NCI-H82 treated with DMSO at 0.1 percent for 48 hours (cell line): ENCODE data around the gene NEB.
A peak's percentile ranks its signal among the peaks of the same experiment; 100 is the strongest.

Experiments
- DNase-seq: peaks from one replicate; lab custom pipeline; 2025; ENCODE audit not compliant: unreplicated experiment; lab: John Stamatoyannopoulos, UW

The NEB gene, protein sequence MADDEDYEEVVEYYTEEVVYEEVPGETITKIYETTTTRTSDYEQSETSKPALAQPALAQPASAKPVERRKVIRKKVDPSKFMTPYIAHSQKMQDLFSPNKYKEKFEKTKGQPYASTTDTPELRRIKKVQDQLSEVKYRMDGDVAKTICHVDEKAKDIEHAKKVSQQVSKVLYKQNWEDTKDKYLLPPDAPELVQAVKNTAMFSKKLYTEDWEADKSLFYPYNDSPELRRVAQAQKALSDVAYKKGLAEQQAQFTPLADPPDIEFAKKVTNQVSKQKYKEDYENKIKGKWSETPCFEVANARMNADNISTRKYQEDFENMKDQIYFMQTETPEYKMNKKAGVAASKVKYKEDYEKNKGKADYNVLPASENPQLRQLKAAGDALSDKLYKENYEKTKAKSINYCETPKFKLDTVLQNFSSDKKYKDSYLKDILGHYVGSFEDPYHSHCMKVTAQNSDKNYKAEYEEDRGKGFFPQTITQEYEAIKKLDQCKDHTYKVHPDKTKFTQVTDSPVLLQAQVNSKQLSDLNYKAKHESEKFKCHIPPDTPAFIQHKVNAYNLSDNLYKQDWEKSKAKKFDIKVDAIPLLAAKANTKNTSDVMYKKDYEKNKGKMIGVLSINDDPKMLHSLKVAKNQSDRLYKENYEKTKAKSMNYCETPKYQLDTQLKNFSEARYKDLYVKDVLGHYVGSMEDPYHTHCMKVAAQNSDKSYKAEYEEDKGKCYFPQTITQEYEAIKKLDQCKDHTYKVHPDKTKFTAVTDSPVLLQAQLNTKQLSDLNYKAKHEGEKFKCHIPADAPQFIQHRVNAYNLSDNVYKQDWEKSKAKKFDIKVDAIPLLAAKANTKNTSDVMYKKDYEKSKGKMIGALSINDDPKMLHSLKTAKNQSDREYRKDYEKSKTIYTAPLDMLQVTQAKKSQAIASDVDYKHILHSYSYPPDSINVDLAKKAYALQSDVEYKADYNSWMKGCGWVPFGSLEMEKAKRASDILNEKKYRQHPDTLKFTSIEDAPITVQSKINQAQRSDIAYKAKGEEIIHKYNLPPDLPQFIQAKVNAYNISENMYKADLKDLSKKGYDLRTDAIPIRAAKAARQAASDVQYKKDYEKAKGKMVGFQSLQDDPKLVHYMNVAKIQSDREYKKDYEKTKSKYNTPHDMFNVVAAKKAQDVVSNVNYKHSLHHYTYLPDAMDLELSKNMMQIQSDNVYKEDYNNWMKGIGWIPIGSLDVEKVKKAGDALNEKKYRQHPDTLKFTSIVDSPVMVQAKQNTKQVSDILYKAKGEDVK (N-terminal part only)

DNA sequence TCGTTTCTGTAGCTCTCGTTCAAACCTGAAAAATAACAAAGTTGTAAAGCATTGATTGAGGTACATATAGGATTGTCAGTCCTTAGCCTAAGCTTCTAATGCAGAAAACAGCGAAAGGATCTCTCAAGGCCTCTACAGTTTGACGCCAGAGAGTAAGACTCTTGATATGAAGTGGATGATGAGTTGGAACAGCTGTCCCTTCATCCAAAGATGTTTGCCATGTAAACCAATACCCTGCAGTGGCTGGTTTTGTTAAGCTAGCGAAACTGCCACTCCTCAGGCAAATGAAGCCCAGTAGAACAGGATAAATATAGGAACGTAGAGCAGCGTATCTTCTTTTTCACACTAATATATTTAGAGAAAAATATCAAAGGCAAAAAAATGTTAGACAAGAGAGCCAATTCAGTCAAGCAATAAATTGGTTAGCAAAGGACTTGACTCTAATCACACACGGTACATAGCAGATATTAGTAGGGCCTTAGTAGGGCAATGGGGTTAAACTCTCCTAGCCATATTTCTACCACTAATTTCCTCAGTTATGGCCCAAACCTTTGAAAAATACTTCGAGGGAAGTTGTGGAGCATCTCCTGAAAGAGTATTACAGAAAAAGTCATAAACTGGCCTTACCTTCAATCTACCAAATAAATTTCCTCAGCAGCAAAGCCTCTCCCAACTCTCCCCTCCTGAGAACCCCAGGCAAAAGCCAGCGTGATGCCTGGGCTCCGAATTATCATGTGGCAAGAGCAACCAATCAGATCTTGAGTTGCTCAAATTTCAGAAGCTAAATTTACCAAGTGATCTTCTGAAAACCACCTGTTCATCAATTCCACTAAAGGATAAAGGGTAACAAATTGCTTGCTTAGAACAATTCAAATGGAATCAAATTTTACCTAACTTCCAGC is at the start of gene NEB:
Gene NEB, minus strand, starts transcription at position 706 of the 902 bp plus-strand sequence. CDS start 1,320 bp downstream, outside the sequence.
- DNase-seq: no peak

DNA sequence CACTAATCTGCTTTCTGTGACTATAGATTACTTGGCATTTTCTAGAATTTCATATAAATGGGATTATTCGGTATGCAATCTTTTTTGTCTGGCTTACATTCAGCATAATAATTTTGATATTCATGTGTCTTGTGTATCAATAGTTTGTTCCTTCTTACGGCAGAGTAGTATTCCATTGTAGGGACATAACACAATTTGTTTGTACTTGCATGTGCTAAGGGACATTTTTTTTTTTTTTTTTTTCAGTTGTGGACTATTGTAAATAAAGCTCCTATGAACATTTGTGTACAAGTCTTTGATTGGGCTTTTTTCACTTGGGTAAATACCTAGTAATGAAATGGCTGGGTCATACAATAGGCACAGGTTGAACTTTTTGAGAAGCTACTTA is 48.9 kb upstream of the NEB start:
- no peak for DNase-seq

DNA sequence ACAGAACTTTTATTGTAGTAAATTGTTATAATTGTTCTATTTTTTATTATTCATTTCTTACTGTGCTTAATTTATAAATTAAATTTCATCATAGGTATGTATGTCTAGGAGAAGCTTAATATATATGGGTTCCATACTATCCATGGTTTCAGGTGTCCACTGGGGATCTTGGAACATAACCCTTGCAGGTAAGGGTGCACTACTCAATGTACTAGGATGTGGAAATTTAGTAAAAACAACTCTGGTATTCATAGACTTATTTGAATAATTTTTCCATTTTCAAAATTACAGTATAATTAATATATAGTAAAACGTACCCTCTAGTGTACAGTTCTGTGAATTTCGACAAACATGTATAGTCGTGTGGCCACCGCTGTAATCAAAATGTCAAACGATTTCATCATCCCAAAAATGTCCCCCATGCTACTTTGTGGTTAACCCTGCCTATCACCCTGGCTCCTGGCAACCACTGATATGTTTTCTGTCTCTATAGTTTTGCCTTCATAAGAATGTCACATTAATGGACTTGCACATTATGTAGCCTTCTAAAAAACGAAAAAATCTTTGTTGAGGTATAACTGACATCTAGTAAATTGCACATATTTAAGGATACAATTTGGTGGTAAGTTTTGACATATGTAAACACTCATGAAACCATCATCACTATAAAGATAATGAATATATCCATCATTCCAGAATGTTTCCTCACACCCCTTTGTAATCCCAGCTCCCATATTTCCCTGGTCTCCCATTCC is 48.3 kb upstream of the NEB start:
- no peak for DNase-seq

DNA sequence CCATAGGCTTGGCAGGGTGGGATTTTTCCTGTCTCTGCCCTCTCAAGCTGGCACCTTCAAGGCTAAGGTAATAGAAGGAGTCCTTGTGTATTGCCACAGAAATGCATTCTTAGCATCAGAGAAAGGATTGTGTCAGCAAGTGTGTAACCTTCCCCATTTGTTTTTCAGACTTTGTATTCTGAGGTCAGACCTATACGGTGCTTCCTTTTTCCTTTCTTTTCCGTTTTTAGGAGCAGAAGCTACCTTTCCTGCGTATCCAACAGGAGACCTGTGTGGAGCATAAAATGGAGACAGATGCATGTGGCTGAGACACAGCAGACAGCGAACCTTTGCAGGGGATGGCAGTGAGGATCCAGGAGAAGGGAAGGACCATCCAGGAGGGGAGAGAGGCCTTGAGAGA is 47.4 kb upstream of the NEB start:
- DNase-seq: no peak

DNA sequence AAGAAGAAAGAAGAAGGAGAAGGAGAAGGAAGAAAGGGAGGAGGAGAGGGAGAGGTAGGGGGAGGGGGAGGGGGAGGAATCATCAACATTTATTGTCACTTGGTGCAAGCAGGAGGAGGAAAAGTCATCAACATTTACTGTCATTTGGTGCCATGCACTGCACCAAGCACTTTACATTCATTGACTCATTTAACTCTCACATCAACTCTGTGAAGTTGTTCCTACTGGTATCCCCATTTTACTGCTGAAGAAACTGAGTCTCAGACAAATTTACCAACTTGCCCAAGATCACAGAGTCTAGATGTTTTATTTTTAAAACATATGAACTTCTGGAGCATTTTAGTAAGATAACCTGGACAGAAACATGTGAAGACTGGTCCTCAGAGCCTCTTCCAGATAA is 46.7 kb upstream of the NEB start:
- no peak for DNase-seq

DNA sequence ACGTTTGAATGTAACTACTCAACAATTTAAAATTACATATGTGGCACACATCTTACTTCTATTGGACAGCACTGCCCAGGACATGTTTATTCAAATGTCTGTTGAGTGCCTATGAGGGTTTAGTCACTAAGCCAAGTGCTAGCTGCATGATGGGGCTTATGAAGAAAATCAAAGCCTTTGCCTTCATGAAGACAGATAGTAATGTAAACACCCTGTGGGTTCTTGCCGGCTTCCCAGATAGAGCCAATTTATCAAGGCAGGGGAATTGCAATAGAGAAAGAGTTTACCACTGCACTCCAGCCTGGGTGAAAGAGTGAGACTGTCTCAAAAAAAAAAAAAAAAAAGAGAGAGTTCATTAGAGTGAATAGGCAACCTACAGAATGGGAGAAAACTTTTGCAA is 43.7 kb upstream of the NEB start:
- DNase-seq: no peak

DNA sequence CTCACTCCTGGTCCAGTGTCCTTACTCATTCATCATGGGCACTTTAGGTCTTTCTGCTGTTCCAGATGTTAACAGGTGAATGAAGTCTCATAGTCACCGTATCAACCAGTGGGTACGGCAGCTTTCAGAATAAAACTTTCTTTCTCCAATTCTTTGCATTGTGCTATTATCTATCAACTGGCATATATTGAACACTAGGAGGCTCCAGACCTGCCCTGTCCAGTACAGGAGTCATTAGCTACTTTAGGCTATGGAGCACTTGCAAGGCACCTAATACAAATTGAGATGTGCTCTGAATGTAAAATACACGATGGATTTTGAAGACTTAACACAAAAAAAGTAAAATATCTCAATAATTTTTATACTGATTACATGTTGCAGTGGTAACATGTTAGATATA is 43.2 kb upstream of the NEB start:
- peak; percentile 21 for DNase-seq

DNA sequence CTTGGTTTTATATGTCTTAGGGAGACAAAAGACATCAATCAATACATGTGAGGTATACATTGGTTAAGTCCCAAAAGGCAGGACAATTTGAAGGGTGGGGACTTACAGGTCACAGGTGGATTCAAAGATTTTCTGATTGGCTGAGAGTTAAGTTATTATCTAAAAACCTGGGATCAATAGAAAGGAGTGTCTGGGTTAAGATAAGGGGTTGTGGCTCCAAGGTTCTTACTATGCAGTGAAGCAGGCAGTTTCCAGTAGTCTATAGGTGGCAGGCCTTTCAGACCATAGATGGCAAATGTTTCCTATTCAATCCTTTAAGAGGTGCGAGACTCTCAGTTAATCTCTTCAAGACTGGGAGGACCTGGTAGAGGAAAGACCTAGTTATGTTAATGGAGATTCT is 42.1 kb upstream of the NEB start:
- no peak for DNase-seq

DNA sequence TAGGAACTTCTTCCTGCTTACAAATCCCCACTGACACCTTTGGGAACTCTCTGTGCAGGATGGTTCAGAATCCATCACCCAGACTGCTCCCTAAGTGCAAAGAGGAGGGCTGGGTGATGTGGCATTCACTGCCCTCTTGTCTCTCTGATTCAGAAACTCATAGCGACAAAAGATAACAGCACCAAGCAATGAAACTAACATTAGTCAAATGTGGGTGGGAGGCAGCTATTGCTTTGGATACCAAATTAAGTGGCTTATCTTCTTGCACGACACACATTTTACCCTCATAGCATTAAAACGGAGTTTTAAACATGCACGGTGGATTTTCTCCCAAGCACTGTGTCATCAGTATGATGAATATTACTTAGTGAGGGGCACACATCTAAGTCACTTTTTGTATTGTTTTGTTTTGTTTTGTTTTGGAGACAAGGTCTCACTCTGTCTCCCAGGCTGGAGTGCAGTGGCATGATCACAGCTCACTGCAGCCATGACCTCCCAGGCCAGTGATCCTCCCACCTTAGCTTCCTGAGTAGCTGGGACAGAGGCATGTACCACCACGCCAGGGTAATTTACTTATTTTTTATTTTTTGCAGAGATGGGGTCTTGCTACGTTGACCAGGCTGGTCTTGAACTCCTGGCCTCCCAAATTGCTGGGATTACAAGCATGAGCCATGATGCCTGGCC is 40.9 kb upstream of the NEB start:
- no peak for DNase-seq

DNA sequence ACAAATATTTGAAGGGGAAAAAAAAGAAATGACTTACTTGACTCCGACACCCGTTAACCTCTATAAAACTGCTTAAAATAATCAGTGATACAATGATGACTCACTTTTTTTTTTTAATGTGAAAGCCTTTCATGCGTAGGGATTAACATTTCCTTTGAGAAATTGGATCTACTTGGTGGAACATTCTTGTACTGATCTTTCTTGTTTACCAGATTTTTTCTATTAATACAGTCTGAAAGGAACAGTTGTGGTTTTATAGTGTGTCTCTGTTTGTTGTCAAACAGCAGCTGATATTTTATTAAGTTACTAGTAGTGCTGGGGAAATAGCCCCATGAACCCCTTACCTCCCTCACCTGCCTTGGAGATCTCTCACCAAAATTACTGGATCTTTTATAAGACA is 40.2 kb upstream of the NEB start:
- no peak for DNase-seq

DNA sequence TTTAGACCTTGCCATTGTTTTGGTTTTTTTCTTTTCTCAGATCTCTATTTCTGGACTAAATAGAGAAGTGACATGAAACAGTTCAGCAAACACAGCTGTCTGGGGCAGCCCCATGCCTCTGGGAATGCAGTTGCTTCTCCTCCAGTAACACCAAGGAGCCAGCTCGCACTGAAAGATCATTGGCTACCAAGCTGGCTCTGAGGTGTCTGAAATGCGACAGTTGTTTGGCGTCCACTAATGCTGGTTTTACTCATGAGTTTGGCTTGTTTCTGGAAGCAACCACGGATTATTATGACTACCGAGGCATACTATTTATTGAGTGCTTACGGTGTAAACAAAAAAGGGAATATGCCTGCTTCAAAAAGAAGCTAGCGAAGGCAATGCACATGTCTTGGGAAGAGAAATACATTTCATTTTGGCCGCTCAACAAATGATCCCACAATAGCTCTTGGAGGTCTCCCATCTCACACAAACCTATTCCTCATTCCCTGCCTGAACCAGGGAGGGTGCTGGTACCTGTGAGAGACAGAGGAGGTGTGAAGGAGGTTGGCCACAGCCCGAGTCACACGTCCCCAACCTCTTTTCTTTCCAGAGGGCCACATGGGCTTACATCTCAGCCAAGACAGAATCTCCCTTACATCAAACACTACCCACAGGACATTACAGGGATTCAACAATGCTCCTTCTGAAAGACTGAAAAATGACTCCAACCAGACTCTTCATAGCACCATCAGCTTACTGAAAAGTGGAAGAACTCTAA is 37.5 kb upstream of the NEB start:
- DNase-seq: no peak

DNA sequence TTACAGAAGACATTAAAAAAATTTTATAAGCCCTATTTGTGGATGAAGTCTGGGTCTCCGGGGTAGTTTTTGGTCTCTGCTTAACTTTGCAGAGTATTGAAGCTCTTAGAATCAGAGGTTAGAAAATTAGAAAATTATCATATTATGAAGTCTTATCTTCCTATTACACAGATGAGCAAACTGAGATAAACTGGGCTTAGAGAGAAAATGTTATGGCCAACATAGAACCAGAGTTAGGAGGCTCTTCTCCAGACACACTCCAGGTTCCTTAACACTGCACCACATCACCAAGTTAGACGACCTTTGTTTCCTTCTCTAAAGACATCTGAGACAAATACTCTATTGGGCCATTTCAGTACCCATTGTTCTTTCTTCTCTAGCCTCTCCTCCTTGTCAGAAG is 36.7 kb upstream of the NEB start:
- no peak for DNase-seq

DNA sequence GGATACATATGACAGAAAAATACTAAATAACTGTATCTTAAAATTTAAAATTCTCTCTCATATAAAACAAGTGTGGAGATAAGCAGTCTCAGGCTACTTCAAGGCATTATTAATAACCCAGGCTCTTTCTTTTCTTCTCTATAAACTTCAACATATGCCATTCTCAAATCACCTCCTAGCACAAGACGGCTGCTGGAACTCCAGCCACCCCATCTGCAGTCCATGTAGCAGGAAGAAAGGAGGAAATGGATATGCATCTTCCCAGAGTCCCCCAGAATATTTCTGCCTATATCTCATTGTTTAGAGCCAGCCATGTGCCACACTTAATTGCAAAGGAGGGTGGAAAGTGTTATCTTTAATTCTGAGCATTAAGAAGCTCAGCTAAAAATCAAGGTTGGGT is 35.3 kb upstream of the NEB start:
- no peak for DNase-seq

DNA sequence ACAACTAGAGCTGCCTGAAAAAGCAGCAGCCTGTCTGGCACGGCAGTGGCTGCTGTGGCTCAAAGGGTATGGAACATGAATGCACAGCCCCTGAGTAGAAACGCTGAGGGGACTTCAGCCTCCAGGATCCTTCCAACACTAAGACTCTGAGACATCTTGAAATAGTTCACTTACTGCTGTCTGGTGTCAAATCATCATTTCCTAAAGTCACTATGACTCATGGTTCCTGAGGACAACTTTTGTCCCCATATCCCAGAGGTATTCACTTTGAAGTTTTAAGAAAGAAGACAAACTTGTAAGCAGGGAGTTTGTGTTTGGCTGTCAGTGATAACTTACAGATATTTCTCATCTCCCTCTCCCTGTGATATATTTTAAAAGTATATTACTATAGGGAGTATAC is 33.3 kb upstream of the NEB start:
- no peak for DNase-seq

DNA sequence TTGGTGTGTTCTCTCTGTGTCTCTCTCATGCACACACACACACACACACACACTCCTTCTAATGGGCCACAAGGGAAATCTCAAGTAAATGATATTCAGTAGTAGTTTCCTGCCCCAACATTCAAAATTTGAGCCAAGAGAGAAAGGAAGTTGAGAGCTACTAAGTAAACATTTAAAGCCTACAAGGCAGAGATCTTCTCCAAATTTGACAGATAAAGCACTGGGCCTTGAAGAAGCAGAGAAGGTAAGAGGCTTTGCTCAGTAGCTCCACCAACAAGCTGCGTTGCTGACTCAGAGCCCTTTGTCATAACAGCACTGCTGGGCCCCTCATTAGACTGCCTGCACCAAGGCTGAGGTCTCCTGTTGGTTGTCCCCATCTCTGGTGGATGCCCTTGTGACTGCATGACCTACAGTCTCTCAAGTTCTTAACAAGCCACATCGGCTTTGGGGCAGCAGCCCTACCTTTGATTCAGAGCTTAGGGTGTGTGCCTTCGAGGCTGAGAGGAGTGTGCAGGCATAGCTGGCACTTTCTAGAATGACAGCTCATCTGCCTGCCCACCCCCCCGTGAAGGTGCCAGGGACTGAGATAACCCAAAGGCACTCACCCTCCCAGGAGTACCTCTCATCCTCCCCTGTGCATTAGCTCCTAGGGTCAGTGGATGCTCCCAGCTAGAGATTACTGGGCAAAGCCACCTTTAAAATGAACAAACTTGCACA is 32.3 kb upstream of the NEB start:
- DNase-seq: no peak

DNA sequence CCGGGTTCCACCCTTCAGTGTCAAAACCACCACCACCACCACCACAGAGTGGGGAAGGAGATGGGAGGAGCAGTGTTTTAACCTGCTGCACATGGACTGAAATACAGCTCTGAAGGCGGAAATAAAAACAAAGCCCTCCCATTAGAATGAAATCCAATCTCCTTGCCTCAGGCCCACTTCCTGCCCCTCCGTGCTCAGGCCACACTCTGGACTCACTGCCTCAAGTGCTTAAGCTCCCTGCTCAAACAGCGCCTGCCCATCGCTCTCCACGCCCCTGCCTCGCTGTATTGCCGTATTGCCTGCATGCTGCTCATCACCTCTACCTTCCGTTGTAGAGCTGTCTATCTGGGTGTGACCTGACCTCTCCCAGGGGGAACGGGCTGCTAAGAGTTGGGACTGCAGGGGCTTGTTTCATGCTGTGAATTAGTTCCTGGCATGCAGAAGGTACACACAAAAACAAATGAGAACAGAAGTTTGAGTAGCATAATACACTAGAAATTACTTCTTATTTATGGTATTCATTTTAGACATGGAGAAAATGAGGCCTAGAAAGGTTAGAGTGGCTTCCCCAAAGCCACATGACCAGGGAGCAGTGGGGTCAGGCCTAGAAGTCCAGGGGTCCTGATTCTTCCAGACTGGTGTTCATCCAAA is 31.6 kb upstream of the NEB start:
- no peak for DNase-seq

DNA sequence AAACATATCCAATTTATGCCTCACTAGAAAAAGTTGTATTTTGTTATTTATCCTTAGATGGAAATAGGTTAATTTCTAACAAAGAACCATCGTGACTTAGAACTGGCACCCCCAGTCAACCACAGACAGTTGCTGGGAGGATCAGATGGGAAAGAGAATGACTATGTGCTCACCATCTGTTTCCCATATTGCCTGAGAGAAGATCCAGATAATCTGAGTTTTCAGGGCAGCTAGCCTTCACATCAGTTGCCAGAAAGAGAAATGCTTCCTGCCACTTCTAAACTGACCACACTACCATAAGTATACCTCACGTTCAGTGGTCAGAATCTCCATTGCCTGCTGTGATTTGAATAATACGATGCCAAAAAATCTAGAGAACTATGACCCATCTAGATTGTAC is 28.4 kb upstream of the NEB start:
- peak; percentile 53 for DNase-seq
